ENCODE results near the gene TMEM120B.
"Not testable (repeated sequence)": the region's sequence is repeated elsewhere in the genome, so short reads cannot be mapped to it uniquely, and the experiment has no call there.

TMEM120B gene

GRCh38 chr12:121788176-121788818 is 75.7 kb downstream of the TMEM120B start:
- no peaks in the 10 kb centered on the region for H3K36me3 ChIP-seq (replicated peaks in 1 of 2; ENCODE audit: control insufficient read depth in 2 of 2, insufficient read depth in 2 of 2, low read length in 2 of 2)
- H3K18ac ChIP-seq (ENCODE audit: low read length), result no peak overlapping the region
- no peaks in the 10 kb centered on the region for H3K9me3 ChIP-seq (replicated peaks in 1 of 2; ENCODE audit: control insufficient read depth in 2 of 2, insufficient read depth in 1 of 2, low read depth in 1 of 2, low read length in 2 of 2)
- no peak overlapping the region for H3K14ac ChIP-seq (ENCODE audit: low read length)
- H3K27me3 ChIP-seq (ENCODE audit: control insufficient read depth in 3 of 3, insufficient read depth in 3 of 3, low read depth in 1 of 3, low read length in 3 of 3), result peaks cover 0 to 12% (median under 1%) of the 10 kb centered on the region in 3 experiments
- no peaks in the 10 kb centered on the region for H3K79me1 ChIP-seq (ENCODE audit: low read depth, low read length)
- no peak for DNase-seq (ENCODE audit: low spot score)
- no peak overlapping the region for H2AFZ ChIP-seq (ENCODE audit: low read length)
- no peak overlapping the region for H2AK5ac ChIP-seq (ENCODE audit: low read depth, low read length)
- H2BK12ac ChIP-seq (ENCODE audit: low read length), result no peak overlapping the region
- no peak overlapping the region for H3K27ac ChIP-seq (replicated peaks; ENCODE audit: low read length)
- no peak overlapping the region for H4K8ac ChIP-seq (ENCODE audit: low read depth, low read length)
- H3K4ac ChIP-seq (ENCODE audit: low read length), result no peak overlapping the region
- no peak overlapping the region for H3K9ac ChIP-seq (ENCODE audit: low read depth, low read length, poor library complexity)
- H3K23ac ChIP-seq (ENCODE audit: low read depth, low read length, poor library complexity), result no peak overlapping the region
- no peak overlapping the region for H3K4me2 ChIP-seq (ENCODE audit: insufficient read depth, low read length, poor library complexity, severe bottlenecking)
- no peak overlapping the region for H2BK15ac ChIP-seq (ENCODE audit: low read length)
- no peak overlapping the region for H2BK5ac ChIP-seq (ENCODE audit: low read length)
- peaks cover 2 to 3% of the 10 kb centered on the region in 2 donors for H3K4me1 ChIP-seq (ENCODE audit: control insufficient read depth in 2 of 2, insufficient read depth in 1 of 2, low read depth in 1 of 2, low read length in 2 of 2)
- no CpG with 5 or more reads among the region's 7 CpGs for WGBS, 2 donors (ENCODE audit: extremely low coverage in 2 of 2, insufficient read length in 2 of 2, insufficient replicate concordance in 1 of 2)
- H3K4me3 ChIP-seq (ENCODE audit: low read length in 2 of 2), result no peak overlapping the region
- H4K91ac ChIP-seq (ENCODE audit: low read depth, low read length, poor library complexity), result no peak overlapping the region
- H2BK120ac ChIP-seq (ENCODE audit: low read depth, low read length), result no peak overlapping the region

GRCh38 chr12:121789233-121789781 is 76.8 kb downstream of the TMEM120B start:
- Histone ChIP-seq H4K91ac (ENCODE audit: low read depth, low read length, poor library complexity) (no peak overlapping the region), H3K9me3 (replicated peaks in 1 of 2; ENCODE audit: control insufficient read depth in 2 of 2, insufficient read depth in 1 of 2, low read depth in 1 of 2, low read length in 2 of 2) (no peaks in the 10 kb centered on the region), H3K4me3 (ENCODE audit: low read length in 2 of 2) (no peak overlapping the region), H3K4me2 (ENCODE audit: insufficient read depth, low read length, poor library complexity, severe bottlenecking) (no peak overlapping the region), H3K27me3 (ENCODE audit: control insufficient read depth in 3 of 3, insufficient read depth in 3 of 3, low read depth in 1 of 3, low read length in 3 of 3) (peaks cover 0 to 19% (median 2%) of the 10 kb centered on the region in 3 experiments), H3K4me1 (ENCODE audit: control insufficient read depth in 2 of 2, insufficient read depth in 1 of 2, low read depth in 1 of 2, low read length in 2 of 2) (peaks cover 2 to 3% of the 10 kb centered on the region in 2 donors), H3K79me1 (ENCODE audit: low read depth, low read length) (no peaks in the 10 kb centered on the region), H3K36me3 (replicated peaks in 1 of 2; ENCODE audit: control insufficient read depth in 2 of 2, insufficient read depth in 2 of 2, low read length in 2 of 2) (no peaks in the 10 kb centered on the region), H3K9ac (ENCODE audit: low read depth, low read length, poor library complexity) (no peak overlapping the region), H3K18ac (ENCODE audit: low read length) (peak overlapping the region; percentile 62), H3K14ac (ENCODE audit: low read length) (no peak overlapping the region), H2BK120ac (ENCODE audit: low read depth, low read length) (no peak overlapping the region), H2AFZ (ENCODE audit: low read length) (no peak overlapping the region), H2BK15ac (ENCODE audit: low read length) (peak overlapping the region; percentile 31), H2BK12ac (ENCODE audit: low read length) (no peak overlapping the region), H4K8ac (ENCODE audit: low read depth, low read length) (no peak overlapping the region), H2BK5ac (ENCODE audit: low read length) (peak overlapping the region; percentile 88), H3K4ac (ENCODE audit: low read length) (no peak overlapping the region), H3K23ac (ENCODE audit: low read depth, low read length, poor library complexity) (no peak overlapping the region), H2AK5ac (ENCODE audit: low read depth, low read length) (no peak overlapping the region), H3K27ac (replicated peaks; ENCODE audit: low read length) (no peak overlapping the region)
- DNase-seq (ENCODE audit: low spot score), result no peak
- no CpG with 5 or more reads among the region's 13 CpGs for WGBS, 2 donors (ENCODE audit: extremely low coverage in 2 of 2, insufficient read length in 2 of 2, insufficient replicate concordance in 1 of 2)

DNA sequence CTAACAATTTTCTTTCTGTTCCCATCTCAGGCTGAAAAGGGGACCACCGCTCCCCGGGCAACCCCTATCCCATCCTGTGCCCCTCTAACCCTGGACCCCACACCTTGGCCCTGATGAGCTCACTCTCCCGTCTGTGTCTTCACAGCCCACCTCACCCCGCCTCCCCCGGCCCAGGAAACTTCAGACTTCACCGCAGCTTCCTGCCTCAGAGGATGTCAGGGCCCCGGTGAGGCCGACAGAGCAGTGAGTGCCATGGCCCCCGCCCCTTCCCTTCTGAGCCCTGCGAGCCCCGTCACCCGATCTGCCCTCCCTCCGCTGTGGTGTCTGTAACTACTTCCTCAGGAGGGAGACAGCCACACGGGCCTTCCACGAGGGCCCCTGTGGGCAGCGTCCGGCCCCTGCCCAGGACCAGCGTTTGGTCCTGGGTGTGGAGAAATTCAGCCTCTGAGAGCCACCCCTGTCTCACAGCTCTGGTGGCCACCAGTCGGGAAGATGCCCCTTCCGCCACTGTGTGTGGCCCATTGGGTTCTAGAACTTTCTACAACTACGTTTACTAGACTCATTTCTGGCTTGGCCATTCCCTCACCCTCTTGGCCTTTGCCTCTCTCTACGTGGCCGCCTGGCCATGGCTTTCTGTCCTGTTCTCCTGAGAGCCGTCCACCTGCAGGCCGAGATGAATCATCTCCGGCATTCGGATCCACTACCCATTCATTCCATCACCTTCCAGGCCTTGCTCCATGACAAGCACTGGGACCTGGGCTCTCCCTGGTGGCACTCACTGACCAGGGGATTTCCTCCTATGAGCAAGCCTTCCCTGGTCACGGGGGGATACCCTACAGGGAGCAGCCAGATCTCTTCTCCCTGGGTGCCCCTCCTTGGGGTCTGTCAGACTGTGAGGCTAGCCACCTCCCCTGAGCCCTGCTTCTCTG is 77.5 kb downstream of the TMEM120B start:
- Histone ChIP-seq H3K14ac (ENCODE audit: low read length) (no peak overlapping the region), H3K4ac (ENCODE audit: low read length) (no peak overlapping the region), H3K36me3 (replicated peaks in 1 of 2; ENCODE audit: control insufficient read depth in 2 of 2, insufficient read depth in 2 of 2, low read length in 2 of 2) (peaks cover under 1 to 1% of the 10 kb centered on the region in 2 donors), H4K91ac (ENCODE audit: low read depth, low read length, poor library complexity) (no peak overlapping the region), H3K9me3 (replicated peaks in 1 of 2; ENCODE audit: control insufficient read depth in 2 of 2, insufficient read depth in 1 of 2, low read depth in 1 of 2, low read length in 2 of 2) (no peaks in the 10 kb centered on the region), H3K79me1 (ENCODE audit: low read depth, low read length) (no peaks in the 10 kb centered on the region), H3K9ac (ENCODE audit: low read depth, low read length, poor library complexity) (peak overlapping the region; percentile 45), H3K27ac (replicated peaks; ENCODE audit: low read length) (no peak overlapping the region), H2AFZ (ENCODE audit: low read length) (no peak overlapping the region), H2BK12ac (ENCODE audit: low read length) (no peak overlapping the region), H2BK15ac (ENCODE audit: low read length) (peak overlapping the region; percentile 31), H2BK5ac (ENCODE audit: low read length) (peak overlapping the region; percentile 88), H2AK5ac (ENCODE audit: low read depth, low read length) (no peak overlapping the region), H3K4me3 (ENCODE audit: low read length in 2 of 2) (no peak overlapping the region), H3K4me2 (ENCODE audit: insufficient read depth, low read length, poor library complexity, severe bottlenecking) (no peak overlapping the region), H3K23ac (ENCODE audit: low read depth, low read length, poor library complexity) (peak overlapping the region; percentile 61), H3K27me3 (ENCODE audit: control insufficient read depth in 3 of 3, insufficient read depth in 3 of 3, low read depth in 1 of 3, low read length in 3 of 3) (peaks cover 0 to 19% (median 2%) of the 10 kb centered on the region in 3 experiments), H2BK120ac (ENCODE audit: low read depth, low read length) (no peak overlapping the region), H3K4me1 (ENCODE audit: control insufficient read depth in 2 of 2, insufficient read depth in 1 of 2, low read depth in 1 of 2, low read length in 2 of 2) (peaks cover 3 to 6% of the 10 kb centered on the region in 2 donors), H4K8ac (ENCODE audit: low read depth, low read length) (no peak overlapping the region), H3K18ac (ENCODE audit: low read length) (peak overlapping the region; percentile 8)
- DNase-seq (ENCODE audit: low spot score), result no peak
- WGBS, 2 donors (ENCODE audit: extremely low coverage in 2 of 2, insufficient read length in 2 of 2, insufficient replicate concordance in 1 of 2), result no CpG with 5 or more reads among the region's 28 CpGs

DNA sequence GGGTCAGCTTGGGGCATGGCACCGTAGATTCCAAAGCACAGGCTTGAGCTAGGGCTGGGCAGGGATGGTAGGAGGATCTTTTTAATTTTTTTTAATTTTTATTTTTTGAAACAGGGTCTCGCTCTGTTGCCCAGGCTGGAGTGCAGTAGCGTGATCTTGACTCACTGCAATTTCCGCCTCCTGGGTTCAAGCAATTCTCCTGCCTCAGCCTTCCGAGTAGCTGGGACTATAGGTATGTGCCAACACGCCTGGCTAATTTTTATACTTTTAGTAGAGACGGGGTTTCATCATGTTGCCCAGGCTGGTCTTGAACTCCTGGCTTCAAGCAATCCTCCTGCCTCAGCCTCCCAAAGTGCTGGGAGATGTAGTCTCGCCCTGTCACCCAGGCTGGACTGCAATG is 78.2 kb downstream of the TMEM120B start:
- not testable (repeated sequence) for H2BK120ac ChIP-seq (ENCODE audit: low read depth, low read length); H2AFZ ChIP-seq (ENCODE audit: low read length); H3K79me1 ChIP-seq (ENCODE audit: low read depth, low read length); H3K9me3 ChIP-seq (replicated peaks in 1 of 2; ENCODE audit: control insufficient read depth in 2 of 2, insufficient read depth in 1 of 2, low read depth in 1 of 2, low read length in 2 of 2); H2AK5ac ChIP-seq (ENCODE audit: low read depth, low read length); H3K4ac ChIP-seq (ENCODE audit: low read length); H3K36me3 ChIP-seq (replicated peaks in 1 of 2; ENCODE audit: control insufficient read depth in 2 of 2, insufficient read depth in 2 of 2, low read length in 2 of 2); H3K4me1 ChIP-seq (ENCODE audit: control insufficient read depth in 2 of 2, insufficient read depth in 1 of 2, low read depth in 1 of 2, low read length in 2 of 2); H3K18ac ChIP-seq (ENCODE audit: low read length); H3K27ac ChIP-seq (replicated peaks; ENCODE audit: low read length); H4K91ac ChIP-seq (ENCODE audit: low read depth, low read length, poor library complexity); H2BK5ac ChIP-seq (ENCODE audit: low read length); H3K23ac ChIP-seq (ENCODE audit: low read depth, low read length, poor library complexity); H2BK15ac ChIP-seq (ENCODE audit: low read length); H2BK12ac ChIP-seq (ENCODE audit: low read length); H4K8ac ChIP-seq (ENCODE audit: low read depth, low read length); H3K9ac ChIP-seq (ENCODE audit: low read depth, low read length, poor library complexity); DNase-seq (ENCODE audit: low spot score); H3K14ac ChIP-seq (ENCODE audit: low read length); H3K4me2 ChIP-seq (ENCODE audit: insufficient read depth, low read length, poor library complexity, severe bottlenecking); H3K4me3 ChIP-seq (ENCODE audit: low read length in 2 of 2)
- no CpG with 5 or more reads among the region's 8 CpGs for WGBS, 2 donors (ENCODE audit: extremely low coverage in 2 of 2, insufficient read length in 2 of 2, insufficient replicate concordance in 1 of 2)
- peaks cover 0 to 19% (median 2%) of the 10 kb centered on the region in 3 experiments for H3K27me3 ChIP-seq (ENCODE audit: control insufficient read depth in 3 of 3, insufficient read depth in 3 of 3, low read depth in 1 of 3, low read length in 3 of 3)
